SK-N-SH (cell line): ENCODE data around the gene TMEM218.

Experiments
- EZH2phosphoT487 ChIP-seq: fragments of 200-600 bp; sonication (generic); IDR thresholded peaks from 2 replicates; pipeline ENCODE4 v1.6.1; 2017; ENCODE audit warnings: low read depth, mixed run types, mild to moderate bottlenecking, antibody characterized with exemption, moderate library complexity, borderline replicate concordance
- JUND ChIP-seq: IDR thresholded peaks from 2 replicates; pipeline ENCODE4 v1.4.0; 2012
- MXI1 ChIP-seq: IDR thresholded peaks from 2 replicates; pipeline ENCODE4 v1.6.1; 2012; ENCODE audit warnings: mild to moderate bottlenecking, low read depth, low read length, improper control_type of control experiment
- NRF1 ChIP-seq: IDR thresholded peaks from 2 replicates; pipeline ENCODE4 v1.6.1; 2012; ENCODE audit warnings: low read depth, mild to moderate bottlenecking, low read length
- POLR2AphosphoS5 ChIP-seq: IDR thresholded peaks from 2 replicates; pipeline ENCODE4 v1.6.1; 2012; ENCODE audit warnings: low read depth, low read length
- SMC3 ChIP-seq: IDR thresholded peaks from 2 replicates; pipeline ENCODE4 v1.6.1; 2012; ENCODE audit warnings: low read depth, low read length, improper control_type of control experiment
- TAF1 ChIP-seq: IDR thresholded peaks from 2 replicates; pipeline ENCODE4 v1.6.1; 2012; ENCODE audit warnings: low read depth, mild to moderate bottlenecking, low read length, moderate library complexity, borderline replicate concordance
- TF ChIP-seq, protein P1 (sequence below): IDR thresholded peaks from 2 replicates; pipeline ENCODE4 v1.4.0; 2012; ENCODE audit warnings: low read depth
- TF ChIP-seq, protein P2 (sequence below): fragments of 200-600 bp; sonication (generic); IDR thresholded peaks from 2 replicates; pipeline ENCODE4 v1.6.1; 2017; ENCODE audit warnings: antibody characterized with exemption, mild to moderate bottlenecking, moderate library complexity
- TF ChIP-seq, protein P3 (sequence below): IDR thresholded peaks from 2 replicates; pipeline ENCODE4 v1.6.1; 2012; ENCODE audit warnings: mild to moderate bottlenecking, low read depth, low read length, moderate library complexity
- TF ChIP-seq, protein P4 (sequence below): fragments of 150-350 bp; IDR thresholded peaks from 2 replicates; pipeline ENCODE4 v1.6.1; 2017; ENCODE audit warnings: antibody characterized with exemption, low read length, low read depth, borderline replicate concordance
- TF ChIP-seq, protein P5 (sequence below): fragments of 150-350 bp; IDR thresholded peaks from 2 replicates; pipeline ENCODE4 v1.6.1; 2016; ENCODE audit warnings: mild to moderate bottlenecking, low read depth, low read length

DNA sequence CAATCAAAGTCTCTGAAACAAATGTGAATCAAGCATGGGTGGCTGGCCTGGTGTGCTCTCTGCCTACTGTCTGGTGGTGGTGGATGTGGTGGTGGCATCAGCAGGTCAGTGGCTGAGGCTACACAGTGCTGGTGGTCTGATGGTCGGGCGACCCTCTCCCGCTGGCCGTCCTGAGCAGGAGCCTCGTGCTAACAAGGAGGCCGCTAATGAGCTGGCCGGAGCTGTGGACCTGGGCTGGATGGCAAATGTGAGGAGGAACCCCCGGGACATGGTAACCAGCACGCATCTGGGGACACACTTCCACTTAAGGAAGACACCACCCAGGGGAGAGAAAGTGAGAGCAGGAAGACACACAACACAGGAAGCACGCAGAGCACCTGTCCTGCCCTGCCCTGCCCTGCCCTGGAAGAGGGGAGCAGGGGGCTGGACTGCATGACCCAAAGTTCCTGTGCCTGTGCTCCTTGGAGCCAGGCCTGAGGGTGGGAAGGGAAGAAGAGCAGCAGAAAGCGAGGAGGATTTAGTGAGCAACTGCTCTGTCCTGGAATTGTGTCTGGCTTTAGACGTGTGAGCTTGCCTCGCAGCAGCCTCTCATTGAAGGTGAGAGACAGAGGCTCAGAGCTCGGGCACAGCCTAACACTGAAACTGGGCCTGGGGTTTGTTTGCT, 24.7 kb downstream of the TMEM218 start:
- TF ChIP-seq SMC3 (no peak), JUND (no peak), EZH2phosphoT487 (no peak), NRF1 (no peak), MXI1 (no peak), POLR2AphosphoS5 (no peak), TAF1 (no peak)
- TF ChIP-seq, protein P1, sequence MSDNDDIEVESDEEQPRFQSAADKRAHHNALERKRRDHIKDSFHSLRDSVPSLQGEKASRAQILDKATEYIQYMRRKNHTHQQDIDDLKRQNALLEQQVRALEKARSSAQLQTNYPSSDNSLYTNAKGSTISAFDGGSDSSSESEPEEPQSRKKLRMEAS, result no peak
- TF ChIP-seq, protein P2, sequence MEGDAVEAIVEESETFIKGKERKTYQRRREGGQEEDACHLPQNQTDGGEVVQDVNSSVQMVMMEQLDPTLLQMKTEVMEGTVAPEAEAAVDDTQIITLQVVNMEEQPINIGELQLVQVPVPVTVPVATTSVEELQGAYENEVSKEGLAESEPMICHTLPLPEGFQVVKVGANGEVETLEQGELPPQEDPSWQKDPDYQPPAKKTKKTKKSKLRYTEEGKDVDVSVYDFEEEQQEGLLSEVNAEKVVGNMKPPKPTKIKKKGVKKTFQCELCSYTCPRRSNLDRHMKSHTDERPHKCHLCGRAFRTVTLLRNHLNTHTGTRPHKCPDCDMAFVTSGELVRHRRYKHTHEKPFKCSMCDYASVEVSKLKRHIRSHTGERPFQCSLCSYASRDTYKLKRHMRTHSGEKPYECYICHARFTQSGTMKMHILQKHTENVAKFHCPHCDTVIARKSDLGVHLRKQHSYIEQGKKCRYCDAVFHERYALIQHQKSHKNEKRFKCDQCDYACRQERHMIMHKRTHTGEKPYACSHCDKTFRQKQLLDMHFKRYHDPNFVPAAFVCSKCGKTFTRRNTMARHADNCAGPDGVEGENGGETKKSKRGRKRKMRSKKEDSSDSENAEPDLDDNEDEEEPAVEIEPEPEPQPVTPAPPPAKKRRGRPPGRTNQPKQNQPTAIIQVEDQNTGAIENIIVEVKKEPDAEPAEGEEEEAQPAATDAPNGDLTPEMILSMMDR, result no peak
- TF ChIP-seq, protein P3, sequence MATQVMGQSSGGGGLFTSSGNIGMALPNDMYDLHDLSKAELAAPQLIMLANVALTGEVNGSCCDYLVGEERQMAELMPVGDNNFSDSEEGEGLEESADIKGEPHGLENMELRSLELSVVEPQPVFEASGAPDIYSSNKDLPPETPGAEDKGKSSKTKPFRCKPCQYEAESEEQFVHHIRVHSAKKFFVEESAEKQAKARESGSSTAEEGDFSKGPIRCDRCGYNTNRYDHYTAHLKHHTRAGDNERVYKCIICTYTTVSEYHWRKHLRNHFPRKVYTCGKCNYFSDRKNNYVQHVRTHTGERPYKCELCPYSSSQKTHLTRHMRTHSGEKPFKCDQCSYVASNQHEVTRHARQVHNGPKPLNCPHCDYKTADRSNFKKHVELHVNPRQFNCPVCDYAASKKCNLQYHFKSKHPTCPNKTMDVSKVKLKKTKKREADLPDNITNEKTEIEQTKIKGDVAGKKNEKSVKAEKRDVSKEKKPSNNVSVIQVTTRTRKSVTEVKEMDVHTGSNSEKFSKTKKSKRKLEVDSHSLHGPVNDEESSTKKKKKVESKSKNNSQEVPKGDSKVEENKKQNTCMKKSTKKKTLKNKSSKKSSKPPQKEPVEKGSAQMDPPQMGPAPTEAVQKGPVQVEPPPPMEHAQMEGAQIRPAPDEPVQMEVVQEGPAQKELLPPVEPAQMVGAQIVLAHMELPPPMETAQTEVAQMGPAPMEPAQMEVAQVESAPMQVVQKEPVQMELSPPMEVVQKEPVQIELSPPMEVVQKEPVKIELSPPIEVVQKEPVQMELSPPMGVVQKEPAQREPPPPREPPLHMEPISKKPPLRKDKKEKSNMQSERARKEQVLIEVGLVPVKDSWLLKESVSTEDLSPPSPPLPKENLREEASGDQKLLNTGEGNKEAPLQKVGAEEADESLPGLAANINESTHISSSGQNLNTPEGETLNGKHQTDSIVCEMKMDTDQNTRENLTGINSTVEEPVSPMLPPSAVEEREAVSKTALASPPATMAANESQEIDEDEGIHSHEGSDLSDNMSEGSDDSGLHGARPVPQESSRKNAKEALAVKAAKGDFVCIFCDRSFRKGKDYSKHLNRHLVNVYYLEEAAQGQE, result no peak
- TF ChIP-seq, protein P4, sequence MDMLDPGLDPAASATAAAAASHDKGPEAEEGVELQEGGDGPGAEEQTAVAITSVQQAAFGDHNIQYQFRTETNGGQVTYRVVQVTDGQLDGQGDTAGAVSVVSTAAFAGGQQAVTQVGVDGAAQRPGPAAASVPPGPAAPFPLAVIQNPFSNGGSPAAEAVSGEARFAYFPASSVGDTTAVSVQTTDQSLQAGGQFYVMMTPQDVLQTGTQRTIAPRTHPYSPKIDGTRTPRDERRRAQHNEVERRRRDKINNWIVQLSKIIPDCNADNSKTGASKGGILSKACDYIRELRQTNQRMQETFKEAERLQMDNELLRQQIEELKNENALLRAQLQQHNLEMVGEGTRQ, result no peak
- TF ChIP-seq, protein P5, sequence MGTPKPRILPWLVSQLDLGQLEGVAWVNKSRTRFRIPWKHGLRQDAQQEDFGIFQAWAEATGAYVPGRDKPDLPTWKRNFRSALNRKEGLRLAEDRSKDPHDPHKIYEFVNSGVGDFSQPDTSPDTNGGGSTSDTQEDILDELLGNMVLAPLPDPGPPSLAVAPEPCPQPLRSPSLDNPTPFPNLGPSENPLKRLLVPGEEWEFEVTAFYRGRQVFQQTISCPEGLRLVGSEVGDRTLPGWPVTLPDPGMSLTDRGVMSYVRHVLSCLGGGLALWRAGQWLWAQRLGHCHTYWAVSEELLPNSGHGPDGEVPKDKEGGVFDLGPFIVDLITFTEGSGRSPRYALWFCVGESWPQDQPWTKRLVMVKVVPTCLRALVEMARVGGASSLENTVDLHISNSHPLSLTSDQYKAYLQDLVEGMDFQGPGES, result no peak
